AG04450 (cell line): ENCODE data around the gene FSTL4. TPM values are rescaled to one million over a fixed set of nuclear protein-coding genes. Genes with fewer than 3 reads are reported as not detected.

Source experiments
- CTCF ChIA-PET: fragments of 300-600, 350-600 bp; formaldehyde crosslinking; extraction: SDS; loops from one replicate; lab custom pipeline; 2022; ENCODE audit warnings: antibody characterized with exemption, inconsistent platforms; lab: Charles Lee
- POLR2A ChIA-PET: fragments of 350-600 bp; formaldehyde crosslinking; extraction: SDS; loops from one replicate; lab custom pipeline; 2021; ENCODE audit warnings: antibody characterized with exemption, inconsistent platforms; lab: Yijun Ruan, JAX
- DNase-seq: peaks from one replicate; pipeline ENCODE4 v3.0.0-alpha.2; 2011; ENCODE audit warnings: low read depth, low spot score
- H3K27ac ChIP-seq: one replicate; pipeline ENCODE4 v1.5.1; 2012; ENCODE audit warnings: low read depth, low read length, control low read depth
- H3K27me3 ChIP-seq: one replicate; pipeline ENCODE4 v1.6.0; 2012; ENCODE audit warnings: low read length; ENCODE audit not compliant: control insufficient read depth, insufficient read depth
- H3K4me3 ChIP-seq: 2 replicates; pipeline ENCODE4 v1.5.1; 2011; ENCODE audit warnings: mild to moderate bottlenecking, low read depth, low read length, control low read depth
- H3K9me3 ChIP-seq: 2 replicates; pipeline ENCODE4 v1.5.1; 2012; ENCODE audit warnings: low read length; ENCODE audit not compliant: control insufficient read depth, insufficient read depth
- CTCF ChIP-seq: IDR thresholded peaks from 2 replicates; pipeline ENCODE4 v1.5.1; 2011; ENCODE audit warnings: low read depth, low read length, control low read depth, inconsistent platforms
- polyA plus RNA-seq: library from polyadenylated mRNA; depleted of rRNA; stranded (reverse); fragments of >200 nt; gene quantifications from 2 replicates; pipeline ENCODE4 v1.2.3, GENCODE V29; 2011

FSTL4 gene
- polyA plus RNA-seq, 1 experiment: 0.11 TPM

GRCh38 chr5:133360693-133361472, 251.5 kb downstream of the FSTL4 start:
- ChIA-PET POLR2A (no interaction called here), CTCF (no interaction called here)
- H3K27ac ChIP-seq: no peak overlapping the region
- DNase-seq: no peak
- H3K4me3 ChIP-seq: no peak overlapping the region
- peaks cover 29% of the 10 kb centered on the region for H3K27me3 ChIP-seq
- no peak for TF ChIP-seq CTCF
- no peaks in the 10 kb centered on the region for H3K9me3 ChIP-seq

GRCh38 chr5:133359861-133360260, 252.5 kb downstream of the FSTL4 start:
- no peak for DNase-seq
- ChIA-PET POLR2A (no interaction called here), CTCF (no interaction called here)
- H3K4me3 ChIP-seq: no peak overlapping the region
- peaks cover 29% of the 10 kb centered on the region for H3K27me3 ChIP-seq
- no peak for TF ChIP-seq CTCF
- H3K27ac ChIP-seq: no peak overlapping the region
- no peaks in the 10 kb centered on the region for H3K9me3 ChIP-seq

- Histone ChIP-seq H3K27ac (no peak overlapping the region), H3K27me3 (peaks cover 19% of the 10 kb centered on the region), H3K4me3 (no peak overlapping the region), H3K9me3 (no peaks in the 10 kb centered on the region)
- TF ChIP-seq CTCF: no peak
- POLR2A ChIA-PET: no interaction called here
- DNase-seq: no peak
- CTCF ChIA-PET: no interaction called here
Measured at GRCh38 chr5:133358271-133358670, 254.1 kb downstream of the FSTL4 start.

GRCh38 chr5:133357758-133358157, 254.6 kb downstream of the FSTL4 start:
- H3K27me3 ChIP-seq: peaks cover 18% of the 10 kb centered on the region
- ChIA-PET CTCF (no interaction called here), POLR2A (no interaction called here)
- no peak for TF ChIP-seq CTCF
- no peak overlapping the region for H3K27ac ChIP-seq
- H3K4me3 ChIP-seq: no peak overlapping the region
- DNase-seq: no peak
- no peaks in the 10 kb centered on the region for H3K9me3 ChIP-seq

- Histone ChIP-seq H3K4me3 (no peak overlapping the region), H3K27ac (no peak overlapping the region), H3K9me3 (no peaks in the 10 kb centered on the region), H3K27me3 (peaks cover 18% of the 10 kb centered on the region)
- TF ChIP-seq CTCF: no peak
- ChIA-PET CTCF (no interaction called here), POLR2A (no interaction called here)
- DNase-seq: no peak
Measured at GRCh38 chr5:133356984-133357421, 255.3 kb downstream of the FSTL4 start.
